Esophagus squamous epithelium (tissue), 4 donors: ENCODE results near the gene ICA1.

Source experiments
- POLR2A ChIP-seq, 4 donors: fragments of 450-650 bp; IDR thresholded peaks; one replicate each; pipeline ENCODE4 v1.6.1; 2017; ENCODE audit warnings: antibody characterized with exemption in 4 of 4, mild to moderate bottlenecking in 4 of 4, moderate library complexity in 3 of 4
- TF ChIP-seq, protein P1 (sequence below), 6 experiments: fragments of 450-650 bp in 4 of 6; fragments of 200-600 bp in 2 of 6; sonication (generic) in 2 of 6; IDR thresholded peaks; one replicate each; pipeline ENCODE4 v1.5.1; 2016 to 2019; ENCODE audit warnings: antibody characterized with exemption in 6 of 6, mild to moderate bottlenecking in 4 of 6, moderate library complexity in 4 of 6

DNA sequence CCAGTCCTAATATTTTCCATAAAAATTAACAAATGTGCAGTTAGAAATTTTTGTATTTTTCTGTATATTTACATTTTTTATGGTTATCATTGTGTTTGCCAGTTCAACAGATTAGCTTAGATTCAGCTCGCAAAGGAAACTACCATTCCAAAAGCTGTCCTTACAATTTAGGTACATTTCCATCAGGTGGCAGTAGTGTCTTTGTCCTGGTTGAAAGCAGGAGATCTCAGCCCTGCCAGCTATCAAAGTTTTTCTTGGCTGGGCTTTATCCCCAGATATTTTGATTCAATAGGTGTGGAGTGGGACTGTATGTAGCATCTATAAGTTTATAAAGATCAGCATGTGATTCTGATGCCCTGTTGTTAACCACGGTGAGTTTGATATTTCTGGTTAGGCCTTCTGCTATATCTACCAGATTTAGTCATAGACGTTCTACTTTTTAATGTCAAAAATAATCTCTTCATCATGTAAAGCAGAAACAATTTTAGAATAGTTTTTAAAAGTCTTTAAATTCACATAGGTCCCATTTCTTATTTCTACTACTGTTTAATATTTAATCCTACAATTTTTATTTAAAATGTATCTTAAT lies 15.5 kb upstream of the ICA1 start:
- TF ChIP-seq, protein P1, sequence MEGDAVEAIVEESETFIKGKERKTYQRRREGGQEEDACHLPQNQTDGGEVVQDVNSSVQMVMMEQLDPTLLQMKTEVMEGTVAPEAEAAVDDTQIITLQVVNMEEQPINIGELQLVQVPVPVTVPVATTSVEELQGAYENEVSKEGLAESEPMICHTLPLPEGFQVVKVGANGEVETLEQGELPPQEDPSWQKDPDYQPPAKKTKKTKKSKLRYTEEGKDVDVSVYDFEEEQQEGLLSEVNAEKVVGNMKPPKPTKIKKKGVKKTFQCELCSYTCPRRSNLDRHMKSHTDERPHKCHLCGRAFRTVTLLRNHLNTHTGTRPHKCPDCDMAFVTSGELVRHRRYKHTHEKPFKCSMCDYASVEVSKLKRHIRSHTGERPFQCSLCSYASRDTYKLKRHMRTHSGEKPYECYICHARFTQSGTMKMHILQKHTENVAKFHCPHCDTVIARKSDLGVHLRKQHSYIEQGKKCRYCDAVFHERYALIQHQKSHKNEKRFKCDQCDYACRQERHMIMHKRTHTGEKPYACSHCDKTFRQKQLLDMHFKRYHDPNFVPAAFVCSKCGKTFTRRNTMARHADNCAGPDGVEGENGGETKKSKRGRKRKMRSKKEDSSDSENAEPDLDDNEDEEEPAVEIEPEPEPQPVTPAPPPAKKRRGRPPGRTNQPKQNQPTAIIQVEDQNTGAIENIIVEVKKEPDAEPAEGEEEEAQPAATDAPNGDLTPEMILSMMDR (IDR thresholded peaks at IDR 0.05): peak in 2 of 6 experiments; percentile 8
- no peak for TF ChIP-seq POLR2A (IDR thresholded peaks at IDR 0.05)
